Measurements from ENCODE around the gene HIVEP3. TPM values are rescaled to one million over a fixed set of nuclear protein-coding genes. Genes with fewer than 3 reads are reported as not detected.

The HIVEP3 gene
- total RNA-seq, 1 experiment from 2014 or later = 6.0 TPM

DNA sequence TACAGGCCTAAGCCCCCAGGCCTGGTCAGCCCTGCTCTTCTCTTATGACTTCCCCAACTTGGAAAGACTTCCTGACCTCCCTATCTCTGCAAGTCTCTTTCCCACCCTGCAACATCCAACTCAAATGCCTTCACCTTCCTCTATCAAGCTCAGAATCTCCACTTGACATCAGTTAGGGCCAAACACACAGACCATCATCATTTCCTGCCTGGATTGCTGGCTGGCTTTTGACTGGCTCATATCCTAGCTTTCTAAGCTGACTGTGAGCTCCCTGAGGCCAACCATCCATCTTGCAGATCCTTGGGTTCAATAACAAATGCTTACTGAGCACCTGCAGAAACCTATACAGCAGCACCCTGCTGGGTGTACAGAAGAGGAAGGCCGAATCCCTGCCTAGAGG lies 296.9 kb downstream of the HIVEP3 start:
- intact Hi-C loops (cut with micrococcal nuclease; ENCODE audit: unreplicated experiment) = no loop called here

DNA sequence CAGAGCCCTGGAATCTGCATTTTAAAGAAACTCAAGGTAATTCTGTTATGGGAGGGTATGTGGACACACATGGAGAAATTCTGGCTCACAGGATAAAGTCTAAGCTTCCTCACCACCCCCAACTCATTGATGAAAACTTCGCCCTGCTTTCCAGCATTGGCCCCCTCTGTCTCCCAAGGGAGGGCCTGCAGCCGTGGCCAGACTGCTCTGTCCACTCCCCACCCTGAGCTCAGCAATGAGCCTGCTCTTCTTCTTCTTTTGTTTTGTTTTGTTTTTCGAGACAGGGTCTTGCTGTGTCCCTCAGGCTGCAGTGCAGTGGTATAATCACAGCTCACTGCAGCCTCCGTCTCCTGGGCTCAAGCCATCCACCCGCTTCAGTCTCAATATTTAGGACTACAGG lies 297.5 kb downstream of the HIVEP3 start:
- CTCF ChIA-PET = no interaction called here
- Histone ChIP-seq H3K27me3 (ENCODE audit: control insufficient read depth, insufficient read depth, low read length) (no peaks in the 10 kb centered on the region), H3K4me3 (ENCODE audit: low read depth in 2 of 2, low read length in 2 of 2) (no peak overlapping the region), H3K36me3 (ENCODE audit: control insufficient read depth, insufficient read depth, low read length) (no peaks in the 10 kb centered on the region), H3K9me3 (ENCODE audit: control insufficient read depth, insufficient read depth, low read depth, low read length) (no peaks in the 10 kb centered on the region), H3K4me1 (ENCODE audit: control insufficient read depth, insufficient read depth, low read length) (peaks cover 2% of the 10 kb centered on the region; the same call in 1 of the 2 replicates), H3K27ac (ENCODE audit: low read length) (no peak overlapping the region)
- no peak for ATAC-seq
- POLR2A ChIA-PET = no interaction called here
- DNase-seq (ENCODE audit: low read depth, low spot score) = no peak
- no TSS peak for BruUV-seq (replicated peaks)
- no peak for TF ChIP-seq TCF7L2 (IDR thresholded peaks at IDR 0.05; ENCODE audit: low read depth, low read length)
- TF ChIP-seq, protein P1, sequence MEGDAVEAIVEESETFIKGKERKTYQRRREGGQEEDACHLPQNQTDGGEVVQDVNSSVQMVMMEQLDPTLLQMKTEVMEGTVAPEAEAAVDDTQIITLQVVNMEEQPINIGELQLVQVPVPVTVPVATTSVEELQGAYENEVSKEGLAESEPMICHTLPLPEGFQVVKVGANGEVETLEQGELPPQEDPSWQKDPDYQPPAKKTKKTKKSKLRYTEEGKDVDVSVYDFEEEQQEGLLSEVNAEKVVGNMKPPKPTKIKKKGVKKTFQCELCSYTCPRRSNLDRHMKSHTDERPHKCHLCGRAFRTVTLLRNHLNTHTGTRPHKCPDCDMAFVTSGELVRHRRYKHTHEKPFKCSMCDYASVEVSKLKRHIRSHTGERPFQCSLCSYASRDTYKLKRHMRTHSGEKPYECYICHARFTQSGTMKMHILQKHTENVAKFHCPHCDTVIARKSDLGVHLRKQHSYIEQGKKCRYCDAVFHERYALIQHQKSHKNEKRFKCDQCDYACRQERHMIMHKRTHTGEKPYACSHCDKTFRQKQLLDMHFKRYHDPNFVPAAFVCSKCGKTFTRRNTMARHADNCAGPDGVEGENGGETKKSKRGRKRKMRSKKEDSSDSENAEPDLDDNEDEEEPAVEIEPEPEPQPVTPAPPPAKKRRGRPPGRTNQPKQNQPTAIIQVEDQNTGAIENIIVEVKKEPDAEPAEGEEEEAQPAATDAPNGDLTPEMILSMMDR (IDR thresholded peaks at IDR 0.05) = no peak
- TF ChIP-seq SIN3A (IDR thresholded peaks at IDR 0.05; ENCODE audit: borderline replicate concordance, insufficient read depth, low read depth, low read length) = no peak
- TF ChIP-seq, protein P2, sequence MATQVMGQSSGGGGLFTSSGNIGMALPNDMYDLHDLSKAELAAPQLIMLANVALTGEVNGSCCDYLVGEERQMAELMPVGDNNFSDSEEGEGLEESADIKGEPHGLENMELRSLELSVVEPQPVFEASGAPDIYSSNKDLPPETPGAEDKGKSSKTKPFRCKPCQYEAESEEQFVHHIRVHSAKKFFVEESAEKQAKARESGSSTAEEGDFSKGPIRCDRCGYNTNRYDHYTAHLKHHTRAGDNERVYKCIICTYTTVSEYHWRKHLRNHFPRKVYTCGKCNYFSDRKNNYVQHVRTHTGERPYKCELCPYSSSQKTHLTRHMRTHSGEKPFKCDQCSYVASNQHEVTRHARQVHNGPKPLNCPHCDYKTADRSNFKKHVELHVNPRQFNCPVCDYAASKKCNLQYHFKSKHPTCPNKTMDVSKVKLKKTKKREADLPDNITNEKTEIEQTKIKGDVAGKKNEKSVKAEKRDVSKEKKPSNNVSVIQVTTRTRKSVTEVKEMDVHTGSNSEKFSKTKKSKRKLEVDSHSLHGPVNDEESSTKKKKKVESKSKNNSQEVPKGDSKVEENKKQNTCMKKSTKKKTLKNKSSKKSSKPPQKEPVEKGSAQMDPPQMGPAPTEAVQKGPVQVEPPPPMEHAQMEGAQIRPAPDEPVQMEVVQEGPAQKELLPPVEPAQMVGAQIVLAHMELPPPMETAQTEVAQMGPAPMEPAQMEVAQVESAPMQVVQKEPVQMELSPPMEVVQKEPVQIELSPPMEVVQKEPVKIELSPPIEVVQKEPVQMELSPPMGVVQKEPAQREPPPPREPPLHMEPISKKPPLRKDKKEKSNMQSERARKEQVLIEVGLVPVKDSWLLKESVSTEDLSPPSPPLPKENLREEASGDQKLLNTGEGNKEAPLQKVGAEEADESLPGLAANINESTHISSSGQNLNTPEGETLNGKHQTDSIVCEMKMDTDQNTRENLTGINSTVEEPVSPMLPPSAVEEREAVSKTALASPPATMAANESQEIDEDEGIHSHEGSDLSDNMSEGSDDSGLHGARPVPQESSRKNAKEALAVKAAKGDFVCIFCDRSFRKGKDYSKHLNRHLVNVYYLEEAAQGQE (IDR thresholded peaks at IDR 0.05; ENCODE audit: insufficient read depth in 1 of 2, low read depth in 2 of 2, low read length in 1 of 2) = no peak
- in situ Hi-C loops (cut with HindIII; ENCODE audit: low pct_unique_long_range_greater_than_20kb, low sequenced_read_pairs) = no loop called here
- intact Hi-C loops (cut with micrococcal nuclease; ENCODE audit: unreplicated experiment) = no loop called here

More for the DNA sequence above, 296.9 kb downstream of the HIVEP3 start:
- CTCF ChIA-PET = no interaction called here
- no TSS peak for BruUV-seq (replicated peaks)
- no peak for TF ChIP-seq POLR2AphosphoS5 (IDR thresholded peaks at IDR 0.05; ENCODE audit: low read depth, low read length)
- TF ChIP-seq, protein P1 (IDR thresholded peaks at IDR 0.05) = no peak
- TF ChIP-seq, protein P2 (IDR thresholded peaks at IDR 0.05; ENCODE audit: insufficient read depth in 1 of 2, low read depth in 2 of 2, low read length in 1 of 2) = no peak
- TF ChIP-seq SIN3A (IDR thresholded peaks at IDR 0.05; ENCODE audit: borderline replicate concordance, insufficient read depth, low read depth, low read length) = no peak
- TF ChIP-seq TCF7L2 (IDR thresholded peaks at IDR 0.05; ENCODE audit: low read depth, low read length) = no peak
- DNase-seq (ENCODE audit: low read depth, low spot score) (no peak), ATAC-seq (no peak)
- Histone ChIP-seq H3K9me3 (ENCODE audit: control insufficient read depth, insufficient read depth, low read depth, low read length) (no peaks in the 10 kb centered on the region), H3K36me3 (ENCODE audit: control insufficient read depth, insufficient read depth, low read length) (no peaks in the 10 kb centered on the region), H3K27ac (ENCODE audit: low read length) (no peak overlapping the region), H3K4me1 (ENCODE audit: control insufficient read depth, insufficient read depth, low read length) (peaks cover 8% of the 10 kb centered on the region), H3K27me3 (ENCODE audit: control insufficient read depth, insufficient read depth, low read length) (no peaks in the 10 kb centered on the region), H3K4me3 (ENCODE audit: low read depth in 2 of 2, low read length in 2 of 2) (no peak overlapping the region)
- in situ Hi-C loops (cut with HindIII; ENCODE audit: low pct_unique_long_range_greater_than_20kb, low sequenced_read_pairs) = no loop called here
- POLR2A ChIA-PET = no interaction called here

Measured in Panc1 (cell line).